NCI-H510A (cell line): ENCODE data around the gene MPIG6B.

Source experiments
- DNase-seq: peaks from one replicate; lab custom pipeline; 2025; lab: John Stamatoyannopoulos, UW

MPIG6B gene

GRCh38 chr6:31722173-31722572 is 1.0 kb upstream of the MPIG6B start:
- DNase-seq = no peak

- DNase-seq = no peak
These were observed 963 bp downstream of the MPIG6B start for GRCh38 chr6:31723980-31724691.

GRCh38 chr6:31725502-31726350 is 2.6 kb downstream of the MPIG6B start:
- DNase-seq = no peak

GRCh38 chr6:31727034-31727716 is 4.0 kb downstream of the MPIG6B start:
- DNase-seq = no peak

- DNase-seq = no peak
These were observed 4.8 kb downstream of the MPIG6B start for GRCh38 chr6:31727717-31728671.

- no peak for DNase-seq
These were observed 5.8 kb downstream of the MPIG6B start, which contains the start of gene DDAH2 for GRCh38 chr6:31728767-31729514. DDAH2 (minus strand) TSS chr6:31729299; CDS start chr6:31729161, 138 bp downstream.

- DNase-seq = no peak
These were observed 6.4 kb downstream of the MPIG6B start for GRCh38 chr6:31729515-31729978.

- no peak for DNase-seq
These were observed 6.9 kb downstream of the MPIG6B start for GRCh38 chr6:31729979-31730630.

- DNase-seq = no peak
These were observed 7.5 kb downstream of the MPIG6B start for GRCh38 chr6:31730631-31731086.

- DNase-seq = no peak
These were observed 8.9 kb downstream of the MPIG6B start for GRCh38 chr6:31732029-31732428.

GRCh38 chr6:31733734-31734133 is 10.6 kb downstream of the MPIG6B start:
- no peak for DNase-seq

GRCh38 chr6:31734247-31734820 is 11.2 kb downstream of the MPIG6B start:
- DNase-seq = no peak

GRCh38 chr6:31734821-31735406 is 11.7 kb downstream of the MPIG6B start:
- DNase-seq = no peak

- peak; percentile 86 for DNase-seq
These were observed 13.0 kb downstream of the MPIG6B start, which contains the start of gene CLIC1 for GRCh38 chr6:31736021-31736767. CLIC1 (minus strand) TSS chr6:31736530; CDS start chr6:31736300, 230 bp downstream.

GRCh38 chr6:31736768-31737314 is 13.7 kb downstream of the MPIG6B start:
- no peak for DNase-seq

- DNase-seq = peak; percentile 72
These were observed 14.3 kb downstream of the MPIG6B start for GRCh38 chr6:31737315-31737990.
